Liver (tissue), 9 donors: Measurements from ENCODE around the gene RIMOC1. TPM values are rescaled to one million over a fixed set of nuclear protein-coding genes. Genes with fewer than 3 reads are reported as not detected.

ENCODE experiments used
- DNase-seq: peaks from one replicate; pipeline ENCODE4 v3.0.0-alpha.2; 2017; ENCODE audit warnings: low spot score
- H3K27ac ChIP-seq, 2 donors: one replicate each; pipeline ENCODE4 v1.7.0; 2013; ENCODE audit warnings: inconsistent platforms in 2 of 2, low read length in 2 of 2, control low read depth in 1 of 2, low read depth in 1 of 2, mild to moderate bottlenecking in 1 of 2
- H3K27me3 ChIP-seq, 4 donors: one replicate each; pipeline versions ENCODE4 v1.6.1 to v1.7.0; 2013; ENCODE audit warnings: low read length in 3 of 4, inconsistent platforms in 1 of 4, mild to moderate bottlenecking in 1 of 4, moderate library complexity in 1 of 4; ENCODE audit not compliant: control insufficient read depth in 4 of 4, insufficient read depth in 4 of 4
- H3K36me3 ChIP-seq, 4 donors: one replicate each; pipeline versions ENCODE4 v1.6.1 to v1.7.0; 2013; ENCODE audit warnings: low read length in 3 of 4, mild to moderate bottlenecking in 3 of 4, low read depth in 1 of 4, moderate library complexity in 1 of 4; ENCODE audit not compliant: control insufficient read depth in 4 of 4, insufficient read depth in 3 of 4
- H3K4me1 ChIP-seq, 4 donors: one replicate each; pipeline versions ENCODE4 v1.6.1 to v1.7.0; 2013; ENCODE audit warnings: low read length in 3 of 4, mild to moderate bottlenecking in 3 of 4, moderate library complexity in 1 of 4; ENCODE audit not compliant: control insufficient read depth in 4 of 4, insufficient read depth in 4 of 4
- H3K4me3 ChIP-seq, 3 donors: one replicate each; pipeline versions ENCODE4 v1.6.1 to v1.7.0; 2013; ENCODE audit warnings: low read length in 3 of 3, control low read depth in 1 of 3, low read depth in 1 of 3, mild to moderate bottlenecking in 1 of 3
- H3K9ac ChIP-seq, 2 donors: one replicate each; pipeline ENCODE4 v1.7.0; 2013; ENCODE audit warnings: low read length in 2 of 2, mild to moderate bottlenecking in 2 of 2, moderate library complexity in 2 of 2, control low read depth in 1 of 2, low read depth in 1 of 2
- H3K9me3 ChIP-seq, 4 donors: one replicate each; pipeline versions ENCODE4 v1.6.1 to v1.7.0; 2013; ENCODE audit warnings: low read length in 3 of 4; ENCODE audit not compliant: control insufficient read depth in 4 of 4
- EGR1 ChIP-seq, 2 donors: IDR thresholded peaks; 2 replicates each; pipeline ENCODE4 v1.6.1; 2016 to 2018; ENCODE audit warnings: antibody characterized with exemption in 2 of 2, low read depth in 2 of 2
- FOXA1 ChIP-seq: IDR thresholded peaks from 2 replicates; pipeline ENCODE4 v1.6.1; 2016; ENCODE audit warnings: antibody characterized with exemption
- FOXA2 ChIP-seq: IDR thresholded peaks from 2 replicates; pipeline ENCODE4 v1.6.1; 2016; ENCODE audit warnings: antibody characterized with exemption
- GABPA ChIP-seq, 2 donors: IDR thresholded peaks in 1 of 2; conservative IDR thresholded peaks in 1 of 2; 2 replicates each; pipeline ENCODE4 v1.6.1; 2016; ENCODE audit warnings: antibody characterized with exemption in 2 of 2, mild to moderate bottlenecking in 1 of 2, moderate library complexity in 1 of 2
- HNF4A ChIP-seq, 2 donors: conservative IDR thresholded peaks; 2 replicates each; pipeline ENCODE4 v1.6.1; 2016; ENCODE audit warnings: antibody characterized with exemption in 2 of 2, mild to moderate bottlenecking in 2 of 2
- HNF4G ChIP-seq: IDR thresholded peaks from 2 replicates; pipeline ENCODE4 v1.6.1; 2016; ENCODE audit warnings: antibody characterized with exemption
- JUND ChIP-seq, 2 donors: IDR thresholded peaks; 2 replicates each; pipeline ENCODE4 v1.6.1; 2016; ENCODE audit warnings: antibody characterized with exemption in 2 of 2
- NR2F2 ChIP-seq: IDR thresholded peaks from 2 replicates; pipeline ENCODE4 v1.6.1; 2016; ENCODE audit warnings: antibody characterized with exemption
- RAD21 ChIP-seq, 2 donors: IDR thresholded peaks; 2 replicates each; pipeline ENCODE4 v1.6.1; 2016; ENCODE audit warnings: antibody characterized with exemption in 2 of 2, mild to moderate bottlenecking in 2 of 2
- RXRA ChIP-seq, 2 donors: IDR thresholded peaks; 2 replicates each; pipeline ENCODE4 v1.6.1; 2017 to 2018; ENCODE audit warnings: antibody characterized with exemption in 2 of 2, mild to moderate bottlenecking in 1 of 2
- SP1 ChIP-seq: IDR thresholded peaks from 2 replicates; pipeline ENCODE4 v1.6.1; 2018; ENCODE audit warnings: antibody characterized with exemption, mild to moderate bottlenecking
- TAF1 ChIP-seq: conservative IDR thresholded peaks from 2 replicates; pipeline ENCODE4 v1.6.1; 2016; ENCODE audit warnings: antibody characterized with exemption, mild to moderate bottlenecking
- YY1 ChIP-seq: IDR thresholded peaks from 2 replicates; pipeline ENCODE4 v1.6.1; 2016; ENCODE audit warnings: antibody characterized with exemption, mild to moderate bottlenecking
- WGBS: extraction: QIAGEN DNeasy Blood & Tissue Kit; methylation state at CpG from one replicate; pipeline ENCODE4 v1.1.7; 2013; 5-methylcytosine and 5-hydroxymethylcytosine counted together
- polyA plus RNA-seq, 2 donors: library from polyadenylated mRNA; stranded (reverse) in 1 of 2; unstranded in 1 of 2; fragments of 200-250 nt in 1 of 2; fragments of >200 nt in 1 of 2; fragmentation: Nextera tagmentation in 1 of 2; extraction: Ambion mirVana in 1 of 2; gene quantifications; one replicate each; pipeline versions ENCODE4 v1.2.1 to v1.2.3, GENCODE V29; 2013 to 2015
- total RNA-seq, 2 donors: library from RNA; depleted of rRNA; stranded (reverse); fragments of >200 nt; gene quantifications; one replicate each; pipeline ENCODE4 v1.2.3, GENCODE V29; 2014
- TF ChIP-seq, protein P1 (sequence below): fragments of 150-350 bp; IDR thresholded peaks from 2 replicates; pipeline ENCODE4 v1.5.1; 2017; ENCODE audit warnings: improper control_type of control experiment, low read depth, low read length; ENCODE audit not compliant: missing input control
- TF ChIP-seq, protein P2 (sequence below): IDR thresholded peaks from 2 replicates; pipeline ENCODE4 v1.6.1; 2016; ENCODE audit warnings: antibody characterized with exemption, mild to moderate bottlenecking
- TF ChIP-seq, protein P3 (sequence below): IDR thresholded peaks from 2 replicates; pipeline ENCODE4 v1.6.1; 2016; ENCODE audit warnings: antibody characterized with exemption
- TF ChIP-seq, protein P4 (sequence below): IDR thresholded peaks from 2 replicates; pipeline ENCODE4 v1.6.1; 2016; ENCODE audit warnings: antibody characterized with exemption
- TF ChIP-seq, protein P5 (sequence below): IDR thresholded peaks from 2 replicates; pipeline ENCODE4 v1.6.1; 2016; ENCODE audit warnings: antibody characterized with exemption
- donor health status: healthy.
- donor health status: healthy.
- donor health status: healthy.
- donor health status: healthy.
- donor health status: healthy.

Gene RIMOC1
- total and polyA plus RNA-seq, 4 donors, result 3.7 to 11.8 (median 6.7) TPM

DNA sequence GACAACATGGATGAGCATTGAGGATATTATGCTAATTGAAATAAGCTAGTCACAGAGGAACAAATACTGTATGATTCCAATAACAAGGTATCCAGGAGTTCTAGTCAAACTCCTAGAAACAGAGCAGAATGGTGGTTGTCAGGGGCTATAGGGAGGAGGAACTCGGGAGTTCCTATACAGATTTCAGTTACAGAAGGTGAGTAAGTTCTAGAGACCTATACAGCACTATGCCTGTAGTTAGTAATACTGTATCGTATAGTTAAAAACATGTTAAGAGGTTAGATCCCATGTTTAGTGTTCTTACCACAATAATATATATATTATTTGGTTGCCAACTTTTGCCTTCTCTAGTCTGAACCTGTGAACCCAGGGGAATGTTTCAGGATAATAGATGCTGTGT lies 26.0 kb upstream of the RIMOC1 start:
- H3K27ac ChIP-seq, result no peak overlapping the region
- TF ChIP-seq JUND (IDR thresholded peaks at IDR 0.05), result no peak
- no peak for TF ChIP-seq RXRA (IDR thresholded peaks at IDR 0.05)
- no peak for TF ChIP-seq NR2F2
- no peak for TF ChIP-seq EGR1 (IDR thresholded peaks at IDR 0.05; ENCODE audit: low read depth in 2 of 2)
- TF ChIP-seq, protein P1, sequence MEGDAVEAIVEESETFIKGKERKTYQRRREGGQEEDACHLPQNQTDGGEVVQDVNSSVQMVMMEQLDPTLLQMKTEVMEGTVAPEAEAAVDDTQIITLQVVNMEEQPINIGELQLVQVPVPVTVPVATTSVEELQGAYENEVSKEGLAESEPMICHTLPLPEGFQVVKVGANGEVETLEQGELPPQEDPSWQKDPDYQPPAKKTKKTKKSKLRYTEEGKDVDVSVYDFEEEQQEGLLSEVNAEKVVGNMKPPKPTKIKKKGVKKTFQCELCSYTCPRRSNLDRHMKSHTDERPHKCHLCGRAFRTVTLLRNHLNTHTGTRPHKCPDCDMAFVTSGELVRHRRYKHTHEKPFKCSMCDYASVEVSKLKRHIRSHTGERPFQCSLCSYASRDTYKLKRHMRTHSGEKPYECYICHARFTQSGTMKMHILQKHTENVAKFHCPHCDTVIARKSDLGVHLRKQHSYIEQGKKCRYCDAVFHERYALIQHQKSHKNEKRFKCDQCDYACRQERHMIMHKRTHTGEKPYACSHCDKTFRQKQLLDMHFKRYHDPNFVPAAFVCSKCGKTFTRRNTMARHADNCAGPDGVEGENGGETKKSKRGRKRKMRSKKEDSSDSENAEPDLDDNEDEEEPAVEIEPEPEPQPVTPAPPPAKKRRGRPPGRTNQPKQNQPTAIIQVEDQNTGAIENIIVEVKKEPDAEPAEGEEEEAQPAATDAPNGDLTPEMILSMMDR, result no peak
- no peak for TF ChIP-seq TAF1
- no peak for TF ChIP-seq FOXA1
- TF ChIP-seq, protein P2, sequence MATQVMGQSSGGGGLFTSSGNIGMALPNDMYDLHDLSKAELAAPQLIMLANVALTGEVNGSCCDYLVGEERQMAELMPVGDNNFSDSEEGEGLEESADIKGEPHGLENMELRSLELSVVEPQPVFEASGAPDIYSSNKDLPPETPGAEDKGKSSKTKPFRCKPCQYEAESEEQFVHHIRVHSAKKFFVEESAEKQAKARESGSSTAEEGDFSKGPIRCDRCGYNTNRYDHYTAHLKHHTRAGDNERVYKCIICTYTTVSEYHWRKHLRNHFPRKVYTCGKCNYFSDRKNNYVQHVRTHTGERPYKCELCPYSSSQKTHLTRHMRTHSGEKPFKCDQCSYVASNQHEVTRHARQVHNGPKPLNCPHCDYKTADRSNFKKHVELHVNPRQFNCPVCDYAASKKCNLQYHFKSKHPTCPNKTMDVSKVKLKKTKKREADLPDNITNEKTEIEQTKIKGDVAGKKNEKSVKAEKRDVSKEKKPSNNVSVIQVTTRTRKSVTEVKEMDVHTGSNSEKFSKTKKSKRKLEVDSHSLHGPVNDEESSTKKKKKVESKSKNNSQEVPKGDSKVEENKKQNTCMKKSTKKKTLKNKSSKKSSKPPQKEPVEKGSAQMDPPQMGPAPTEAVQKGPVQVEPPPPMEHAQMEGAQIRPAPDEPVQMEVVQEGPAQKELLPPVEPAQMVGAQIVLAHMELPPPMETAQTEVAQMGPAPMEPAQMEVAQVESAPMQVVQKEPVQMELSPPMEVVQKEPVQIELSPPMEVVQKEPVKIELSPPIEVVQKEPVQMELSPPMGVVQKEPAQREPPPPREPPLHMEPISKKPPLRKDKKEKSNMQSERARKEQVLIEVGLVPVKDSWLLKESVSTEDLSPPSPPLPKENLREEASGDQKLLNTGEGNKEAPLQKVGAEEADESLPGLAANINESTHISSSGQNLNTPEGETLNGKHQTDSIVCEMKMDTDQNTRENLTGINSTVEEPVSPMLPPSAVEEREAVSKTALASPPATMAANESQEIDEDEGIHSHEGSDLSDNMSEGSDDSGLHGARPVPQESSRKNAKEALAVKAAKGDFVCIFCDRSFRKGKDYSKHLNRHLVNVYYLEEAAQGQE, result no peak
- TF ChIP-seq FOXA2, result no peak
- no peak for TF ChIP-seq SP1
- TF ChIP-seq HNF4G, result no peak
- TF ChIP-seq, protein P3, sequence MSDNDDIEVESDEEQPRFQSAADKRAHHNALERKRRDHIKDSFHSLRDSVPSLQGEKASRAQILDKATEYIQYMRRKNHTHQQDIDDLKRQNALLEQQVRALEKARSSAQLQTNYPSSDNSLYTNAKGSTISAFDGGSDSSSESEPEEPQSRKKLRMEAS, result no peak
- no peak for TF ChIP-seq YY1
- TF ChIP-seq, protein P4, sequence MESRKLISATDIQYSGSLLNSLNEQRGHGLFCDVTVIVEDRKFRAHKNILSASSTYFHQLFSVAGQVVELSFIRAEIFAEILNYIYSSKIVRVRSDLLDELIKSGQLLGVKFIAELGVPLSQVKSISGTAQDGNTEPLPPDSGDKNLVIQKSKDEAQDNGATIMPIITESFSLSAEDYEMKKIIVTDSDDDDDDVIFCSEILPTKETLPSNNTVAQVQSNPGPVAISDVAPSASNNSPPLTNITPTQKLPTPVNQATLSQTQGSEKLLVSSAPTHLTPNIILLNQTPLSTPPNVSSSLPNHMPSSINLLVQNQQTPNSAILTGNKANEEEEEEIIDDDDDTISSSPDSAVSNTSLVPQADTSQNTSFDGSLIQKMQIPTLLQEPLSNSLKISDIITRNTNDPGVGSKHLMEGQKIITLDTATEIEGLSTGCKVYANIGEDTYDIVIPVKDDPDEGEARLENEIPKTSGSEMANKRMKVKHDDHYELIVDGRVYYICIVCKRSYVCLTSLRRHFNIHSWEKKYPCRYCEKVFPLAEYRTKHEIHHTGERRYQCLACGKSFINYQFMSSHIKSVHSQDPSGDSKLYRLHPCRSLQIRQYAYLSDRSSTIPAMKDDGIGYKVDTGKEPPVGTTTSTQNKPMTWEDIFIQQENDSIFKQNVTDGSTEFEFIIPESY, result no peak
- TF ChIP-seq HNF4A (conservative IDR thresholded peaks at IDR 0.05), result no peak
- TF ChIP-seq GABPA (IDR thresholded peaks at IDR 0.05 in 1 of 2, conservative IDR thresholded peaks at IDR 0.05 in 1 of 2), result no peak
- no peak for TF ChIP-seq RAD21 (IDR thresholded peaks at IDR 0.05)
- TF ChIP-seq, protein P5, sequence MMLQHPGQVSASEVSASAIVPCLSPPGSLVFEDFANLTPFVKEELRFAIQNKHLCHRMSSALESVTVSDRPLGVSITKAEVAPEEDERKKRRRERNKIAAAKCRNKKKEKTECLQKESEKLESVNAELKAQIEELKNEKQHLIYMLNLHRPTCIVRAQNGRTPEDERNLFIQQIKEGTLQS, result no peak
- 87% methylated on average over 2 of the region's 2 CpGs for WGBS

More for the DNA sequence above, 26.0 kb upstream of the RIMOC1 start:
- no peaks in the 10 kb centered on the region for H3K4me1 ChIP-seq
- H3K36me3 ChIP-seq, result no peaks in the 10 kb centered on the region
- peaks cover 0 to 6% (median 1%) of the 10 kb centered on the region in 4 donors for H3K27me3 ChIP-seq
- H3K9ac ChIP-seq, result no peak overlapping the region
- no peaks in the 10 kb centered on the region for H3K9me3 ChIP-seq
- no peak overlapping the region for H3K4me3 ChIP-seq
- no peak for DNase-seq
